ENCODE measurements around the gene KCTD6.
A peak's percentile ranks its signal among the peaks of the same experiment; 100 is the strongest.
"Not testable (repeated sequence)": the region's sequence is repeated elsewhere in the genome, so short reads cannot be mapped to it uniquely, and the experiment has no call there.

The KCTD6 gene

GRCh38 chr3:58524326-58524888, 32.5 kb downstream of the KCTD6 start:
- no peak for DNase-seq (ENCODE audit: low read depth, low spot score)

- DNase-seq (ENCODE audit: low read depth, low spot score) = peak; percentile 86
Measured at GRCh38 chr3:58526515-58526957, 34.6 kb downstream of the KCTD6 start.

- not testable (repeated sequence) for DNase-seq (ENCODE audit: low read depth, low spot score)
Measured at GRCh38 chr3:58527440-58527839, 35.5 kb downstream of the KCTD6 start.

GRCh38 chr3:58528629-58529028, 36.7 kb downstream of the KCTD6 start:
- DNase-seq (ENCODE audit: low read depth, low spot score) = peak; percentile 87

GRCh38 chr3:58529516-58530353, 37.8 kb downstream of the KCTD6 start:
- no peak for DNase-seq (ENCODE audit: low read depth, low spot score)

- DNase-seq (ENCODE audit: low read depth, low spot score) = no peak
Measured at GRCh38 chr3:58530354-58530865, 38.5 kb downstream of the KCTD6 start.

- no peak for DNase-seq (ENCODE audit: low read depth, low spot score)
Measured at GRCh38 chr3:58531555-58531954, 39.7 kb downstream of the KCTD6 start.

- no peak for DNase-seq (ENCODE audit: low read depth, low spot score)
Measured at GRCh38 chr3:58531956-58532355, 40.1 kb downstream of the KCTD6 start.

- DNase-seq (ENCODE audit: low read depth, low spot score) = peak; percentile 90
Measured at GRCh38 chr3:58532794-58533220, 40.9 kb downstream of the KCTD6 start.

- DNase-seq (ENCODE audit: low read depth, low spot score) = no peak
Measured at GRCh38 chr3:58534592-58535494, 42.9 kb downstream of the KCTD6 start.

GRCh38 chr3:58535531-58536500, 43.9 kb downstream of the KCTD6 start:
- DNase-seq (ENCODE audit: low read depth, low spot score) = no peak

GRCh38 chr3:58536501-58537411, 44.9 kb downstream of the KCTD6 start, which contains the start of gene ACOX2:
TSS of gene ACOX2 (minus strand) at chr3:58537190. CDS start at chr3:58535106, 2,084 bp downstream.
- DNase-seq (ENCODE audit: low read depth, low spot score) = peak; percentile 69

GRCh38 chr3:58537412-58538301, 45.8 kb downstream of the KCTD6 start:
- no peak for DNase-seq (ENCODE audit: low read depth, low spot score)

- DNase-seq (ENCODE audit: low read depth, low spot score) = no peak
Measured at GRCh38 chr3:58539626-58540025, 47.7 kb downstream of the KCTD6 start.

GRCh38 chr3:58540176-58540858, 48.4 kb downstream of the KCTD6 start:
- no peak for DNase-seq (ENCODE audit: low read depth, low spot score)

GRCh38 chr3:58544541-58544940, 52.6 kb downstream of the KCTD6 start:
- no peak for DNase-seq (ENCODE audit: low read depth, low spot score)

GRCh38 chr3:58551636-58552180, 59.8 kb downstream of the KCTD6 start:
- no peak for DNase-seq (ENCODE audit: low read depth, low spot score)
